Measurements from ENCODE around the gene DYRK3. TPM values are rescaled to one million over a fixed set of nuclear protein-coding genes. Genes with fewer than 3 reads are reported as not detected.

DYRK3 gene
- total and polyA plus RNA-seq, 2 of the 13 experiments (the other 11 are each of a cell fraction or from before 2014, with no cell fraction given), result 0.48 to 2.8 TPM

- Histone ChIP-seq H3K27ac (ENCODE audit: extremely low read length, insufficient read depth, low read length) (peak overlapping the region; percentile 8), H3K9ac (ENCODE audit: insufficient read depth, low read depth, low read length) (no peak overlapping the region), H3K36me3 (replicated peaks in 1 of 2; ENCODE audit: control insufficient read depth in 1 of 2, insufficient read depth in 2 of 2, low read length in 2 of 2) (peaks cover 2 to 3% of the 10 kb centered on the region in 2 experiments; a peak in 1 of 5 replicates), H3K4me2 (ENCODE audit: low read depth, low read length) (peak overlapping the region; percentile 95), H3K4me3 (replicated peaks in 1 of 3; ENCODE audit: insufficient read depth in 1 of 3, low read depth in 2 of 3, low read length in 3 of 3) (no peak overlapping the region), H3K9me3 (ENCODE audit: low read length) (no peaks in the 10 kb centered on the region), H2AFZ (ENCODE audit: low read length) (no peak overlapping the region), H3K79me2 (ENCODE audit: insufficient read depth, low read length) (peaks cover 65% of the 10 kb centered on the region), H3K4me1 (ENCODE audit: insufficient read depth, low read length) (peaks cover 80% of the 10 kb centered on the region), H3K27me3 (ENCODE audit: control insufficient read depth in 1 of 2, insufficient read depth in 2 of 2, low read length in 2 of 2) (peaks cover 2 to 10% of the 10 kb centered on the region in 2 experiments; a peak in 3 of 5 replicates), H4K20me1 (ENCODE audit: insufficient read depth, low read length) (peaks cover 56% of the 10 kb centered on the region)
- DNase-seq (ENCODE audit: low spot score) (no peak), ATAC-seq (no peak), FAIRE-seq (no peak)
- no CpG with 5 or more reads among the region's 2 CpGs for WGBS (ENCODE audit: low lambda C conversion rate)
- BruUV-seq (replicated peaks), result no TSS peak
- CTCF ChIA-PET (ENCODE audit: low intra/inter-chr PET ratio, low total read pairs), result no interaction called here
- TF ChIP-seq NCOA2 (CRISPR knock-in tag; IDR thresholded peaks at IDR 0.05) (no peak), ELF4 (CRISPR knock-in tag; IDR thresholded peaks at IDR 0.05; ENCODE audit: borderline replicate concordance) (no peak), FOSL2 (CRISPR knock-in tag; IDR thresholded peaks at IDR 0.05) (peak; percentile 39; the same call in 1 of the 2 replicates)
- in situ Hi-C loops (cut with HindIII; ENCODE audit: extremely low pct_ligation_motif_present, low pct_unique_long_range_greater_than_20kb) (no loop called here), intact Hi-C loops (cut with micrococcal nuclease; ENCODE audit: unreplicated experiment) (no loop called here)
- POLR2A ChIA-PET, result no interaction called here
Measured at GRCh38 chr1:206687915-206688442, 52.6 kb downstream of the DYRK3 start.

- intact Hi-C loops (cut with micrococcal nuclease; ENCODE audit: unreplicated experiment), result no loop called here
- peaks cover 75% of the 10 kb centered on the region for H4K20me1 ChIP-seq (ENCODE audit: insufficient read depth, low read length)
- H3K27ac ChIP-seq (ENCODE audit: extremely low read length, insufficient read depth, low read length), result no peak overlapping the region
- in situ Hi-C loops (cut with HindIII; ENCODE audit: extremely low pct_ligation_motif_present, low pct_unique_long_range_greater_than_20kb), result no loop called here
- no peak overlapping the region for H3K9ac ChIP-seq (ENCODE audit: insufficient read depth, low read depth, low read length)
- H3K79me2 ChIP-seq (ENCODE audit: insufficient read depth, low read length), result peaks cover 89% of the 10 kb centered on the region
- H3K9me3 ChIP-seq (ENCODE audit: low read length), result no peaks in the 10 kb centered on the region
- no peak for FAIRE-seq
- peaks cover 5 to 8% of the 10 kb centered on the region in 2 experiments; a peak in 3 of 5 replicates for H3K36me3 ChIP-seq (replicated peaks in 1 of 2; ENCODE audit: control insufficient read depth in 1 of 2, insufficient read depth in 2 of 2, low read length in 2 of 2)
- H3K27me3 ChIP-seq (ENCODE audit: control insufficient read depth in 1 of 2, insufficient read depth in 2 of 2, low read length in 2 of 2), result no peaks in the 10 kb centered on the region; a peak in 1 of 5 replicates
- 88% methylated on average over 2 of the region's 2 CpGs for WGBS (ENCODE audit: low lambda C conversion rate)
- CTCF ChIA-PET (ENCODE audit: low intra/inter-chr PET ratio, low total read pairs), result no interaction called here
- POLR2A ChIA-PET, result no interaction called here
- BruUV-seq (replicated peaks), result no TSS peak
- H2AFZ ChIP-seq (ENCODE audit: low read length), result no peak overlapping the region
- ATAC-seq, result no peak
- peaks cover 90% of the 10 kb centered on the region for H3K4me1 ChIP-seq (ENCODE audit: insufficient read depth, low read length)
- no peak for DNase-seq (ENCODE audit: low spot score)
- H3K4me3 ChIP-seq (replicated peaks in 1 of 3; ENCODE audit: insufficient read depth in 1 of 3, low read depth in 2 of 3, low read length in 3 of 3), result no peak overlapping the region
- H3K4me2 ChIP-seq (ENCODE audit: low read depth, low read length), result no peak overlapping the region
- TF ChIP-seq RBM39 (IDR thresholded peaks at IDR 0.05; ENCODE audit: low read depth, low read length, poor library complexity, severe bottlenecking) (no peak), ZNF468 (CRISPR knock-in tag; IDR thresholded peaks at IDR 0.05) (no peak), PREB (CRISPR knock-in tag; IDR thresholded peaks at IDR 0.05) (no peak), ZNF687 (CRISPR knock-in tag; IDR thresholded peaks at IDR 0.05) (no peak), ZNF550 (CRISPR knock-in tag; IDR thresholded peaks at IDR 0.05; ENCODE audit: borderline replicate concordance) (no peak), SP2 (CRISPR knock-in tag; IDR thresholded peaks at IDR 0.05) (no peak), SUZ12 (IDR thresholded peaks at IDR 0.05; ENCODE audit: low read depth, low read length) (no peak), MAFF (IDR thresholded peaks at IDR 0.05; ENCODE audit: low read depth, low read length) (no peak), ZSCAN29 (CRISPR knock-in tag; conservative IDR thresholded peaks at IDR 0.05) (no peak), REPIN1 (CRISPR knock-in tag; IDR thresholded peaks at IDR 0.05; ENCODE audit: borderline replicate concordance, low read depth) (no peak), ZNF772 (CRISPR knock-in tag; IDR thresholded peaks at IDR 0.05) (no peak)
Measured at GRCh38 chr1:206690516-206690915, 55.2 kb downstream of the DYRK3 start.
